IMR-90 (cell line): ENCODE results near the gene C5orf63. TPM values are rescaled to one million over a fixed set of nuclear protein-coding genes. Genes with fewer than 3 reads are reported as not detected.
A peak's percentile ranks its signal among the peaks of the same experiment; 100 is the strongest.

Source experiments
- ATAC-seq: fragments of 200-7000 bp; cut with Tn5 transposase; 2 replicates; pipeline ENCODE4 v1.9.1; 2020; ENCODE audit warnings: low read depth, mild to moderate bottlenecking, moderate library complexity
- BruUV-seq: library from RNA; stranded (reverse); fragments of 400-500 nt; replicated peaks from 2 replicates; lab custom pipeline; 2021; lab: Mats Ljungman, UMichigan
- CTCF ChIA-PET: fragments of 300-600 bp; formaldehyde crosslinking; extraction: SDS; loops from one replicate; lab custom pipeline; 2021; ENCODE audit warnings: antibody characterized with exemption; lab: Yijun Ruan, JAX
- POLR2A ChIA-PET: fragments of 300-600 bp; sonication (Branson Sonifier 250); formaldehyde crosslinking; loops from one replicate; lab custom pipeline; 2022; ENCODE audit warnings: antibody characterized with exemption; ENCODE audit not compliant: unreplicated experiment; lab: Charles Lee
- DNase-seq: peaks from one replicate; pipeline ENCODE4 v3.0.0; 2013
- H2AFZ ChIP-seq: replicated peaks from 2 replicates; pipeline ENCODE3; 2013; ENCODE audit warnings: low read length, mild to moderate bottlenecking; ENCODE audit not compliant: poor library complexity
- H2AK5ac ChIP-seq: 2 replicates; pipeline ENCODE4 v1.6.1; 2013; ENCODE audit warnings: low read depth, low read length, inconsistent platforms
- H2AK9ac ChIP-seq: replicated peaks from 2 replicates; pipeline ENCODE3; 2013; ENCODE audit warnings: mild to moderate bottlenecking, low read depth, low read length, moderate library complexity; ENCODE audit not compliant: poor library complexity
- H2BK120ac ChIP-seq: 2 replicates; pipeline ENCODE4 v1.6.1; 2013; ENCODE audit warnings: low read depth, low read length, inconsistent platforms
- H2BK15ac ChIP-seq: 3 replicates; pipeline ENCODE4 v1.6.1; 2013; ENCODE audit warnings: low read depth, low read length, inconsistent platforms
- H2BK20ac ChIP-seq: 2 replicates; pipeline ENCODE4 v1.6.1; 2013; ENCODE audit warnings: low read depth, mild to moderate bottlenecking, inconsistent platforms, low read length, moderate library complexity
- H2BK5ac ChIP-seq: 2 replicates; pipeline ENCODE4 v1.6.1; 2013; ENCODE audit warnings: mild to moderate bottlenecking, low read depth, low read length, inconsistent platforms; ENCODE audit not compliant: poor library complexity, severe bottlenecking
- H3K14ac ChIP-seq: replicated peaks from 2 replicates; pipeline ENCODE4 v1.6.1; 2013; ENCODE audit warnings: low read depth, low read length, inconsistent platforms
- H3K18ac ChIP-seq: 2 replicates; pipeline ENCODE4 v1.6.1; 2013; ENCODE audit warnings: low read depth, low read length, control low read depth
- H3K23ac ChIP-seq: 2 replicates; pipeline ENCODE4 v1.6.1; 2013; ENCODE audit warnings: low read depth, low read length, inconsistent platforms
- H3K27ac ChIP-seq: 2 replicates; pipeline ENCODE4 v1.5.1; 2013; ENCODE audit warnings: mild to moderate bottlenecking, control low read depth, low read length; ENCODE audit not compliant: insufficient read depth
- H3K27me3 ChIP-seq: 2 replicates; pipeline ENCODE4 v1.6.1; 2013; ENCODE audit warnings: low read length; ENCODE audit not compliant: control insufficient read depth, insufficient read depth
- H3K36me3 ChIP-seq: 2 replicates; pipeline ENCODE4 v1.6.1; 2013; ENCODE audit warnings: low read length, mixed read lengths; ENCODE audit not compliant: control insufficient read depth, insufficient read depth
- H3K4ac ChIP-seq: 2 replicates; pipeline ENCODE4 v1.6.1; 2013; ENCODE audit warnings: low read depth, low read length, inconsistent platforms
- H3K4me1 ChIP-seq: 2 replicates; pipeline ENCODE4 v1.6.1; 2013; ENCODE audit warnings: low read length, mixed read lengths; ENCODE audit not compliant: control insufficient read depth, insufficient read depth
- H3K4me2 ChIP-seq: 2 replicates; pipeline ENCODE4 v1.6.1; 2013; ENCODE audit warnings: low read depth, mild to moderate bottlenecking, control low read depth, low read length, moderate library complexity
- H3K4me3 ChIP-seq: 2 replicates; pipeline ENCODE4 v1.5.1; 2013; ENCODE audit warnings: low read depth, mild to moderate bottlenecking, control low read depth, low read length, moderate library complexity; ENCODE audit not compliant: insufficient read depth
- H3K56ac ChIP-seq: 2 replicates; pipeline ENCODE4 v1.6.1; 2013; ENCODE audit warnings: low read length, inconsistent platforms; ENCODE audit not compliant: insufficient read depth; ENCODE audit errors: extremely low read depth
- H3K79me1 ChIP-seq, 2 experiments: 2 replicates each; pipeline ENCODE4 v1.6.1; 2013; ENCODE audit warnings: low read length in 2 of 2, inconsistent platforms in 1 of 2, low read depth in 1 of 2
- H3K9ac ChIP-seq: 2 replicates; pipeline ENCODE4 v1.6.1; 2013; ENCODE audit warnings: low read depth, low read length, control low read depth
- H3K9me1 ChIP-seq: 2 replicates; pipeline ENCODE4 v1.6.1; 2013; ENCODE audit warnings: low read length, inconsistent platforms; ENCODE audit not compliant: insufficient read depth
- H3K9me3 ChIP-seq: 2 replicates; pipeline ENCODE4 v1.6.1; 2013; ENCODE audit warnings: low read length; ENCODE audit not compliant: control insufficient read depth, insufficient read depth
- H4K20me1 ChIP-seq: 2 replicates; pipeline ENCODE4 v1.6.1; 2013; ENCODE audit warnings: low read length, inconsistent platforms; ENCODE audit not compliant: insufficient read depth
- H4K5ac ChIP-seq: 2 replicates; pipeline ENCODE4 v1.6.1; 2013; ENCODE audit warnings: mild to moderate bottlenecking, low read depth, low read length, control low read depth
- H4K8ac ChIP-seq, 2 experiments: 2 replicates each; pipeline ENCODE4 v1.6.1; 2013; ENCODE audit warnings: low read depth in 2 of 2, low read length in 2 of 2, control low read depth in 1 of 2, inconsistent platforms in 1 of 2
- H4K91ac ChIP-seq: 2 replicates; pipeline ENCODE4 v1.6.1; 2013; ENCODE audit warnings: low read depth, low read length, inconsistent platforms; ENCODE audit not compliant: insufficient read depth
- BHLHE40 ChIP-seq: fragments of 150-350 bp; IDR thresholded peaks from 2 replicates; pipeline ENCODE4 v1.6.1; 2016; ENCODE audit warnings: mild to moderate bottlenecking, low read depth, low read length
- CEBPB ChIP-seq: IDR thresholded peaks from 2 replicates; pipeline ENCODE4 v1.6.1; 2012; ENCODE audit warnings: low read depth, low read length, improper control_type of control experiment
- CHD1 ChIP-seq: IDR thresholded peaks from 2 replicates; pipeline ENCODE4 v1.6.1; 2012; ENCODE audit warnings: low read depth, low read length, improper control_type of control experiment
- FOS ChIP-seq: fragments of 150-350 bp; IDR thresholded peaks from 2 replicates; pipeline ENCODE4 v1.6.1; 2016; ENCODE audit warnings: low read depth, low read length
- MAFK ChIP-seq: IDR thresholded peaks from 2 replicates; pipeline ENCODE4 v1.6.1; 2012; ENCODE audit warnings: low read depth, low read length, improper control_type of control experiment
- MAZ ChIP-seq: IDR thresholded peaks from 2 replicates; pipeline ENCODE4 v1.6.1; 2012; ENCODE audit warnings: low read depth, mild to moderate bottlenecking, low read length, improper control_type of control experiment, moderate library complexity, borderline replicate concordance
- MXI1 ChIP-seq: IDR thresholded peaks from 2 replicates; pipeline ENCODE4 v1.6.1; 2012; ENCODE audit warnings: low read depth, mild to moderate bottlenecking, low read length, moderate library complexity, borderline replicate concordance
- NFE2L2 ChIP-seq: fragments of 150-350 bp; IDR thresholded peaks from 2 replicates; pipeline ENCODE4 v1.6.1; 2016; ENCODE audit warnings: low read depth, mild to moderate bottlenecking, low read length
- POLR2A ChIP-seq: IDR thresholded peaks from 2 replicates; pipeline ENCODE4 v1.6.1; 2012; ENCODE audit warnings: mild to moderate bottlenecking, low read depth, low read length
- RAD21 ChIP-seq: IDR thresholded peaks from 2 replicates; pipeline ENCODE4 v1.6.1; 2012; ENCODE audit warnings: low read length, improper control_type of control experiment
- RCOR1 ChIP-seq: IDR thresholded peaks from 2 replicates; pipeline ENCODE4 v1.6.1; 2012; ENCODE audit warnings: mild to moderate bottlenecking, low read length, improper control_type of control experiment; ENCODE audit not compliant: insufficient replicate concordance
- RFX5 ChIP-seq: IDR thresholded peaks from 2 replicates; pipeline ENCODE4 v1.8.0; 2012; ENCODE audit warnings: low read depth, mild to moderate bottlenecking, low read length, moderate library complexity
- SMC3 ChIP-seq: fragments of 150-350 bp; IDR thresholded peaks from 2 replicates; pipeline ENCODE4 v1.6.1; 2016; ENCODE audit warnings: low read depth, mild to moderate bottlenecking, antibody characterized with exemption, low read length, moderate library complexity
- WGBS, 2 experiments: methylation state at CpG; one replicate each; pipeline versions ENCODE4 v1.1.5 to v1.1.7; 2013; ENCODE audit warnings: missing lambda C conversion rate in 2 of 2; ENCODE audit not compliant: insufficient read length in 1 of 2; ENCODE audit errors: extremely low coverage in 2 of 2; 5-methylcytosine and 5-hydroxymethylcytosine counted together
- dilution Hi-C: fragments of 300-500 bp; cut with HindIII; formaldehyde crosslinking; loops from one replicate; pipeline ENCODE4 v1.14.3; 2018; ENCODE audit warnings: low sequenced_read_pairs; ENCODE audit not compliant: unreplicated experiment
- in situ Hi-C: fragments of 300-500 bp; cut with MboI; formaldehyde crosslinking; loops from 3 replicates; pipeline ENCODE4 v1.14.3; 2019; ENCODE audit warnings: low sequenced_read_pairs, inconsistent platforms, mixed read lengths
- intact Hi-C: fragments of 100-400 bp; cut with micrococcal nuclease; formaldehyde crosslinking; loops from 2 replicates; pipeline ENCODE4 v1.10.0; 2022
- polyA plus RNA-seq, 3 experiments: library from polyadenylated mRNA; depleted of rRNA; stranded (reverse); fragments of >200 nt; gene quantifications; 2 replicates each; pipeline ENCODE4 v1.2.3, GENCODE V29; 2012; ENCODE audit warnings: low replicate concordance in 1 of 3
- total RNA-seq: library from RNA; depleted of rRNA; stranded (reverse); fragments of >200 nt; gene quantifications from 2 replicates; pipeline ENCODE4 v1.2.3, GENCODE V29; 2012
- TF ChIP-seq, protein P1 (sequence below): conservative IDR thresholded peaks from 2 replicates; pipeline ENCODE4 v1.5.1; 2012; ENCODE audit warnings: mild to moderate bottlenecking, low read depth, low read length, improper control_type of control experiment
- TF ChIP-seq, protein P2 (sequence below): fragments of 150-350 bp; IDR thresholded peaks from 2 replicates; pipeline ENCODE4 v1.6.1; 2016; ENCODE audit warnings: low read depth, mild to moderate bottlenecking, low read length, moderate library complexity, borderline replicate concordance

Gene C5orf63
- total and polyA plus RNA-seq, 2 of the 4 experiments (the other 2 are of a cell fraction), result 0.72 to 1.1 TPM

DNA sequence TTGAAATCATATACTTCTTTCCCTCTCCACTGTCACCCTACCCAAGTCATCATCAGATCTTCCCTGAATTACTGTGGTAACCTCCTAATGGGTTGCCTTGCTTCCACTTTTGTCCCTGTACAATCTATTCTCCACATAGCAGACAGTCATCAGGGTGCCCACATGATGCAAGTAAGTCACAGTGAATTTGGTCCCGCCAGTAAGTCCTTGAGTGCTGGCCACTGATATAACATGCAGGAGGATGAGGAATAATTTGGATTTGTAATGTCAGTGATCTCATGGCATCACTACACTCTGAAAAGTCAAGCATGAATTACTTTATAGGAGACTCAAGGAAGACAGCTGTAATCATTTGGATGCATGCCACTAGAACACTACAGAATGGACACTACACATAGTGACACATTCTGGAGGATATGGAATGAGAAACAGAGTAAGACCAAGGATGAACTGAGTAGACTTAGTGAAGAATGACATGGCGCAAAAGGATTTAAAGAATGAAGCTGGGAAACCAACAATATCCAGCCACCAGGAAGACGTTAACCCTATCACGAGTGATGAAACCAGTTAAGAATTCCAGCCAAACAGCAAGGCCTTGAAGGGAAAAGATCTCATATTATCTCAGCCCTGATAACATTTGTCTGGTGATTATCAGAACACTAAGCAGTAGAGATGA lies 71.5 kb downstream of the C5orf63 start:
- Histone ChIP-seq H2BK15ac (peak overlapping the region; percentile 64; the same call in 2 of the 3 replicates), H3K23ac (peak overlapping the region; percentile 68), H3K36me3 (no peaks in the 10 kb centered on the region), H2AK9ac (peak overlapping the region; percentile 13), H4K5ac (peak overlapping the region; percentile 9; the same call in 1 of the 2 replicates), H3K9me3 (no peaks in the 10 kb centered on the region), H2AFZ (peak overlapping the region; percentile 44), H3K79me1 (peaks cover 20 to 47% of the 10 kb centered on the region in 2 experiments), H3K27me3 (no peaks in the 10 kb centered on the region), H3K4me3 (no peak overlapping the region), H3K18ac (peak overlapping the region; percentile 98), H3K56ac (peak overlapping the region; percentile 69), H3K4me1 (peaks cover 14% of the 10 kb centered on the region), H3K4me2 (peak overlapping the region; percentile 62), H3K9ac (no peak overlapping the region), H3K27ac (peak overlapping the region; percentile 52), H3K4ac (peak overlapping the region; percentile 84), H2BK20ac (peak overlapping the region; percentile 96), H2BK120ac (peak overlapping the region; percentile 95), H4K8ac (peak overlapping the region in 1 of 2 experiments; percentile 50; a peak in 2 of 4 replicates), H3K14ac (peak overlapping the region; percentile 56), H2AK5ac (peak overlapping the region; percentile 60), H3K9me1 (peaks cover 17% of the 10 kb centered on the region), H2BK5ac (peak overlapping the region; percentile 92), H4K20me1 (no peaks in the 10 kb centered on the region), H4K91ac (peak overlapping the region; percentile 75)
- no TSS peak for BruUV-seq
- intact Hi-C loops, result loop anchor here (5.0 kb wide), 1 partner anchor 34 kb away; no protein-coding TSS in a partner anchor
- ATAC-seq, result peak; percentile 92
- peak; percentile 98 for DNase-seq
- WGBS, 2 experiments, result no CpG with 5 or more reads among the region's 4 CpGs
- dilution Hi-C loops, result no loop called here
- in situ Hi-C loops, result no loop called here
- CTCF ChIA-PET, result interaction anchor here (0.6 to 1.0 kb wide), 2 partner anchors 9 to 371 kb away, joined by 3 to 5 read pairs; no protein-coding TSS in a partner anchor
- POLR2A ChIA-PET, result no interaction called here
- TF ChIP-seq NFE2L2 (peak; percentile 54; the same call in 1 of the 2 replicates), RCOR1 (no peak), RAD21 (no peak), MXI1 (no peak), BHLHE40 (peak; percentile 63), FOS (0 out of 2 replicates have a peak, but pooled peaks have one; percentile 24), SMC3 (no peak), CHD1 (no peak), MAZ (no peak), CEBPB (peak; percentile 34; the same call in 1 of the 2 replicates), MAFK (peak; percentile 9; the same call in 1 of the 2 replicates), POLR2A (no peak), RFX5 (no peak)
- TF ChIP-seq, protein P1, sequence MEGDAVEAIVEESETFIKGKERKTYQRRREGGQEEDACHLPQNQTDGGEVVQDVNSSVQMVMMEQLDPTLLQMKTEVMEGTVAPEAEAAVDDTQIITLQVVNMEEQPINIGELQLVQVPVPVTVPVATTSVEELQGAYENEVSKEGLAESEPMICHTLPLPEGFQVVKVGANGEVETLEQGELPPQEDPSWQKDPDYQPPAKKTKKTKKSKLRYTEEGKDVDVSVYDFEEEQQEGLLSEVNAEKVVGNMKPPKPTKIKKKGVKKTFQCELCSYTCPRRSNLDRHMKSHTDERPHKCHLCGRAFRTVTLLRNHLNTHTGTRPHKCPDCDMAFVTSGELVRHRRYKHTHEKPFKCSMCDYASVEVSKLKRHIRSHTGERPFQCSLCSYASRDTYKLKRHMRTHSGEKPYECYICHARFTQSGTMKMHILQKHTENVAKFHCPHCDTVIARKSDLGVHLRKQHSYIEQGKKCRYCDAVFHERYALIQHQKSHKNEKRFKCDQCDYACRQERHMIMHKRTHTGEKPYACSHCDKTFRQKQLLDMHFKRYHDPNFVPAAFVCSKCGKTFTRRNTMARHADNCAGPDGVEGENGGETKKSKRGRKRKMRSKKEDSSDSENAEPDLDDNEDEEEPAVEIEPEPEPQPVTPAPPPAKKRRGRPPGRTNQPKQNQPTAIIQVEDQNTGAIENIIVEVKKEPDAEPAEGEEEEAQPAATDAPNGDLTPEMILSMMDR, result no peak
- TF ChIP-seq, protein P2, sequence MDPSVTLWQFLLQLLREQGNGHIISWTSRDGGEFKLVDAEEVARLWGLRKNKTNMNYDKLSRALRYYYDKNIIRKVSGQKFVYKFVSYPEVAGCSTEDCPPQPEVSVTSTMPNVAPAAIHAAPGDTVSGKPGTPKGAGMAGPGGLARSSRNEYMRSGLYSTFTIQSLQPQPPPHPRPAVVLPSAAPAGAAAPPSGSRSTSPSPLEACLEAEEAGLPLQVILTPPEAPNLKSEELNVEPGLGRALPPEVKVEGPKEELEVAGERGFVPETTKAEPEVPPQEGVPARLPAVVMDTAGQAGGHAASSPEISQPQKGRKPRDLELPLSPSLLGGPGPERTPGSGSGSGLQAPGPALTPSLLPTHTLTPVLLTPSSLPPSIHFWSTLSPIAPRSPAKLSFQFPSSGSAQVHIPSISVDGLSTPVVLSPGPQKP, result no peak
